Activated naive CD8-positive, alpha-beta T cell treated with anti-CD3 and anti-CD28 coated beads for 36 hours (primary cell): ENCODE measurements around the gene THRA. TPM values are rescaled to one million over a fixed set of nuclear protein-coding genes. Genes with fewer than 3 reads are reported as not detected.

Experiments
- DNase-seq: peaks from one replicate; pipeline ENCODE4 v3.0.0; 2021
- H3K27ac Mint-ChIP-seq: one replicate; pipeline ENCODE4 v1.8.0; 2022; ENCODE audit warnings: mild to moderate bottlenecking, moderate library complexity, mixed read lengths
- H3K27me3 Mint-ChIP-seq: one replicate; pipeline ENCODE4 v1.8.0; 2022; ENCODE audit warnings: mild to moderate bottlenecking, mixed read lengths
- H3K36me3 Mint-ChIP-seq: one replicate; pipeline ENCODE4 v1.8.0; 2021; ENCODE audit warnings: mild to moderate bottlenecking, mixed read lengths
- H3K4me1 Mint-ChIP-seq: one replicate; pipeline ENCODE4 v1.8.0; 2021; ENCODE audit warnings: mixed read lengths
- H3K4me3 Mint-ChIP-seq: one replicate; pipeline ENCODE4 v1.8.0; 2022; ENCODE audit warnings: mild to moderate bottlenecking, moderate library complexity, mixed read lengths
- H3K9me3 Mint-ChIP-seq: one replicate; pipeline ENCODE4 v1.8.0; 2022; ENCODE audit warnings: mixed read lengths
- total RNA-seq, 2 experiments: library from RNA; stranded (reverse); gene quantifications; one replicate each; pipeline ENCODE4 v1.2.3, GENCODE V29; 2021

Gene THRA
- total RNA-seq, 2 experiments from 2014 or later = 11.4 to 12.1 TPM

- H3K27ac Mint-ChIP-seq = no peak overlapping the region
- no peaks in the 10 kb centered on the region for H3K9me3 Mint-ChIP-seq
- H3K4me3 Mint-ChIP-seq = no peak overlapping the region
- DNase-seq = no peak
- H3K4me1 Mint-ChIP-seq = no peaks in the 10 kb centered on the region
- H3K27me3 Mint-ChIP-seq = no peaks in the 10 kb centered on the region
- peaks cover 5% of the 10 kb centered on the region for H3K36me3 Mint-ChIP-seq
These were observed 21.6 kb upstream of the THRA start for GRCh38 chr17:40041196-40041595.

GRCh38 chr17:40056379-40057015, 6.3 kb upstream of the THRA start:
- H3K4me3 Mint-ChIP-seq = no peak overlapping the region
- no peaks in the 10 kb centered on the region for H3K27me3 Mint-ChIP-seq
- peaks cover 7% of the 10 kb centered on the region for H3K36me3 Mint-ChIP-seq
- no peaks in the 10 kb centered on the region for H3K9me3 Mint-ChIP-seq
- H3K4me1 Mint-ChIP-seq = peaks cover 17% of the 10 kb centered on the region
- no peak overlapping the region for H3K27ac Mint-ChIP-seq
- no peak for DNase-seq

- H3K27ac Mint-ChIP-seq = no peak overlapping the region
- H3K27me3 Mint-ChIP-seq = no peaks in the 10 kb centered on the region
- H3K36me3 Mint-ChIP-seq = peaks cover 1% of the 10 kb centered on the region
- DNase-seq = no peak
- no peaks in the 10 kb centered on the region for H3K9me3 Mint-ChIP-seq
- peaks cover 16% of the 10 kb centered on the region for H3K4me1 Mint-ChIP-seq
- no peak overlapping the region for H3K4me3 Mint-ChIP-seq
These were observed 4.5 kb upstream of the THRA start for GRCh38 chr17:40058186-40058784.

- H3K9me3 Mint-ChIP-seq = no peaks in the 10 kb centered on the region
- H3K4me1 Mint-ChIP-seq = peaks cover 17% of the 10 kb centered on the region
- H3K27me3 Mint-ChIP-seq = no peaks in the 10 kb centered on the region
- no peak overlapping the region for H3K27ac Mint-ChIP-seq
- H3K36me3 Mint-ChIP-seq = peaks cover 1% of the 10 kb centered on the region
- DNase-seq = no peak
- no peak overlapping the region for H3K4me3 Mint-ChIP-seq
These were observed 3.9 kb upstream of the THRA start for GRCh38 chr17:40058865-40059264.

GRCh38 chr17:40059729-40060475, 2.9 kb upstream of the THRA start:
- DNase-seq = no peak
- H3K4me1 Mint-ChIP-seq = peaks cover 24% of the 10 kb centered on the region
- H3K9me3 Mint-ChIP-seq = no peaks in the 10 kb centered on the region
- H3K27me3 Mint-ChIP-seq = no peaks in the 10 kb centered on the region
- H3K4me3 Mint-ChIP-seq = no peak overlapping the region
- no peaks in the 10 kb centered on the region for H3K36me3 Mint-ChIP-seq
- no peak overlapping the region for H3K27ac Mint-ChIP-seq

- no peak overlapping the region for H3K4me3 Mint-ChIP-seq
These were observed 1.7 kb upstream of the THRA start for GRCh38 chr17:40060887-40061608.

GRCh38 chr17:40061609-40062038, 1.1 kb upstream of the THRA start:
- peak overlapping the region; percentile 76 for H3K4me3 Mint-ChIP-seq
- H3K27me3 Mint-ChIP-seq = no peaks in the 10 kb centered on the region
- DNase-seq = no peak
- H3K36me3 Mint-ChIP-seq = no peaks in the 10 kb centered on the region
- H3K9me3 Mint-ChIP-seq = no peaks in the 10 kb centered on the region
- peaks cover 34% of the 10 kb centered on the region for H3K4me1 Mint-ChIP-seq
- no peak overlapping the region for H3K27ac Mint-ChIP-seq

More at GRCh38 chr17:40060887-40061608, 1.7 kb upstream of the THRA start:
- H3K27me3 Mint-ChIP-seq = no peaks in the 10 kb centered on the region
- H3K9me3 Mint-ChIP-seq = no peaks in the 10 kb centered on the region
- no peak overlapping the region for H3K27ac Mint-ChIP-seq
- no peaks in the 10 kb centered on the region for H3K36me3 Mint-ChIP-seq
- peaks cover 31% of the 10 kb centered on the region for H3K4me1 Mint-ChIP-seq
- no peak for DNase-seq

- H3K27ac Mint-ChIP-seq = peak overlapping the region; percentile 76
- no peaks in the 10 kb centered on the region for H3K36me3 Mint-ChIP-seq
- H3K9me3 Mint-ChIP-seq = no peaks in the 10 kb centered on the region
- no peaks in the 10 kb centered on the region for H3K27me3 Mint-ChIP-seq
- peaks cover 45% of the 10 kb centered on the region for H3K4me1 Mint-ChIP-seq
- H3K4me3 Mint-ChIP-seq = peak overlapping the region; percentile 84
- peak; percentile 30 for DNase-seq
These were observed 514 bp downstream of the THRA start for GRCh38 chr17:40063187-40063771.

- Mint-ChIP-seq H3K27ac (peak overlapping the region; percentile 76), H3K4me3 (peak overlapping the region; percentile 84), H3K9me3 (no peaks in the 10 kb centered on the region), H3K4me1 (peaks cover 51% of the 10 kb centered on the region), H3K36me3 (no peaks in the 10 kb centered on the region), H3K27me3 (no peaks in the 10 kb centered on the region)
- DNase-seq = no peak
These were observed 1.3 kb downstream of the THRA start for GRCh38 chr17:40063901-40064531.

- Mint-ChIP-seq H3K9me3 (no peaks in the 10 kb centered on the region), H3K27me3 (no peaks in the 10 kb centered on the region), H3K36me3 (no peaks in the 10 kb centered on the region), H3K4me1 (peaks cover 63% of the 10 kb centered on the region), H3K27ac (peak overlapping the region; percentile 46), H3K4me3 (peak overlapping the region; percentile 14)
- no peak for DNase-seq
These were observed 2.4 kb downstream of the THRA start for GRCh38 chr17:40064971-40065768.

GRCh38 chr17:40065769-40066510, 3.2 kb downstream of the THRA start:
- no peaks in the 10 kb centered on the region for H3K27me3 Mint-ChIP-seq
- H3K36me3 Mint-ChIP-seq = no peaks in the 10 kb centered on the region
- H3K4me1 Mint-ChIP-seq = peaks cover 67% of the 10 kb centered on the region
- no peaks in the 10 kb centered on the region for H3K9me3 Mint-ChIP-seq
- no peak overlapping the region for H3K27ac Mint-ChIP-seq
- no peak for DNase-seq
- no peak overlapping the region for H3K4me3 Mint-ChIP-seq

- H3K36me3 Mint-ChIP-seq = no peaks in the 10 kb centered on the region
These were observed 4.9 kb downstream of the THRA start for GRCh38 chr17:40067710-40068109.

GRCh38 chr17:40068129-40068581, 5.4 kb downstream of the THRA start:
- peak overlapping the region; percentile 78 for H3K4me3 Mint-ChIP-seq

More at GRCh38 chr17:40067710-40068109, 4.9 kb downstream of the THRA start:
- no peak overlapping the region for H3K4me3 Mint-ChIP-seq
- DNase-seq = no peak
- H3K4me1 Mint-ChIP-seq = peaks cover 62% of the 10 kb centered on the region
- no peaks in the 10 kb centered on the region for H3K9me3 Mint-ChIP-seq
- no peaks in the 10 kb centered on the region for H3K27me3 Mint-ChIP-seq
- peak overlapping the region; percentile 93 for H3K27ac Mint-ChIP-seq

More at GRCh38 chr17:40068129-40068581, 5.4 kb downstream of the THRA start:
- Mint-ChIP-seq H3K4me1 (peaks cover 62% of the 10 kb centered on the region), H3K27ac (peak overlapping the region; percentile 93), H3K36me3 (no peaks in the 10 kb centered on the region), H3K9me3 (no peaks in the 10 kb centered on the region), H3K27me3 (no peaks in the 10 kb centered on the region)
- DNase-seq = no peak
